Adrenal gland (tissue), 12 donors: ENCODE measurements around the gene NFYC. TPM values are rescaled to one million over a fixed set of nuclear protein-coding genes. Genes with fewer than 3 reads are reported as not detected.

Source experiments
- DNase-seq, 7 donors: peaks; one replicate each; pipeline ENCODE4 v3.0.0-alpha.2; 2019 to 2020
- H3K27ac ChIP-seq, 5 donors: fragments of 200-600 bp; sonication (generic) in 4 of 5; 1 replicate in 3 of 5; 2 replicates in 2 of 5; pipeline versions ENCODE4 v1.5.1 to v1.8.0; 2016 to 2020; ENCODE audit warnings: mild to moderate bottlenecking in 1 of 5
- H3K27me3 ChIP-seq: fragments of 200-600 bp; 2 replicates; pipeline ENCODE4 v1.8.0; 2021
- H3K36me3 ChIP-seq, 2 donors: fragments of 200-600 bp; replicated peaks in 1 of 2; 1 replicate in 1 of 2; 2 replicates in 1 of 2; pipeline versions ENCODE4 v1.5.1 to v1.8.0; 2018 to 2022
- H3K4me1 ChIP-seq, 2 donors: fragments of 200-600 bp; replicated peaks in 1 of 2; 1 replicate in 1 of 2; 2 replicates in 1 of 2; pipeline versions ENCODE4 v1.5.1 to v1.8.0; 2018 to 2021
- H3K4me3 ChIP-seq, 4 donors: fragments of 200-600 bp; sonication (generic) in 3 of 4; one replicate each; pipeline ENCODE4 v1.5.1; 2016 to 2018
- H3K9me3 ChIP-seq, 3 donors: fragments of 200-600 bp; sonication (generic) in 1 of 3; replicated peaks in 1 of 3; 1 replicate in 2 of 3; 2 replicates in 1 of 3; pipeline versions ENCODE4 v1.5.1 to v1.8.0; 2016 to 2021
- CTCF ChIP-seq, 6 experiments: fragments of 450-650 bp in 4 of 6; fragments of 200-600 bp in 2 of 6; sonication (generic) in 1 of 6; IDR thresholded peaks; 1 replicate in 5 of 6; 2 replicates in 1 of 6; pipeline versions ENCODE4 v1.5.1 to v1.8.0; 2016 to 2021; ENCODE audit warnings: antibody characterized with exemption in 6 of 6, mild to moderate bottlenecking in 2 of 6, moderate library complexity in 1 of 6
- POLR2A ChIP-seq, 2 donors: fragments of 450-650 bp; IDR thresholded peaks; one replicate each; pipeline ENCODE4 v1.6.1; 2017; ENCODE audit warnings: antibody characterized with exemption in 2 of 2, mild to moderate bottlenecking in 2 of 2, moderate library complexity in 1 of 2
- WGBS, 4 donors: extraction: QIAGEN DNeasy Blood & Tissue Kit in 2 of 4; methylation state at CpG; one replicate each; pipeline versions ENCODE4 v1.1.5 to v1.1.7; 2013 to 2017; 5-methylcytosine and 5-hydroxymethylcytosine counted together
- intact Hi-C, 2 donors: fragments of 100-400 bp; cut with DNase I; formaldehyde crosslinking; loops; one replicate each; pipeline versions ENCODE4 v1.14.1 to v1.15.0; 2022 to 2023
- polyA plus RNA-seq, 3 donors: library from polyadenylated mRNA; stranded (reverse); fragments of 200-250 nt in 2 of 3; fragments of 350-450 nt in 1 of 3; fragmentation: Illumina TruSeq in 1 of 3; extraction: RNeasy Lipid Tissue Mini Kit (QIAGEN cat#74804) in 1 of 3; gene quantifications; one replicate each; pipeline ENCODE4 v1.2.3, GENCODE V29; 2013 to 2014
- total RNA-seq, 9 donors: library from RNA; depleted of rRNA in 4 of 9; stranded (reverse); fragments of >200 nt in 4 of 9; fragments of 120-200 nt in 1 of 9; fragmentation: NEBNext Ultra II Directional in 1 of 9; extraction: Animal tissue kit (Norgen Biotek cat#: 25700) in 1 of 9; gene quantifications; one replicate each; pipeline versions ENCODE4 v1.1.0 to v1.2.4, GENCODE V29; 2013 to 2023
- donor health status: healthy with polysubstance abuse.
- donor health status: Bipolar disorder and iron deficiency.
- donor health status: DM: yes; HTN: yes; CAD: no.
- donor health status: DM: no; HTN: no; CAD: no.
- donor health status: DM: no; HTN: no; CAD: no.
- donor health status: DM: yes; HTN: yes; CAD: no.

The NFYC gene
- total and polyA plus RNA-seq, 12 donors, result 35.9 to 73.8 (median 51.2) TPM

GRCh38 chr1:40756523-40756922 lies 65.0 kb downstream of the NFYC start:
- WGBS, 4 donors, result 88 to 98% (median 93%) methylated on average over 3 of the region's 3 CpGs
- no peaks in the 10 kb centered on the region for H3K4me1 ChIP-seq
- peaks cover 0 to 81% of the 10 kb centered on the region in 2 donors for H3K36me3 ChIP-seq
- TF ChIP-seq CTCF (IDR thresholded peaks at IDR 0.05) (no peak), POLR2A (IDR thresholded peaks at IDR 0.05) (no peak)
- no peaks in the 10 kb centered on the region for H3K9me3 ChIP-seq
- H3K4me3 ChIP-seq, result no peak overlapping the region
- no peak for DNase-seq
- H3K27ac ChIP-seq, result no peak overlapping the region
- H3K27me3 ChIP-seq, result no peaks in the 10 kb centered on the region
- intact Hi-C loops, result no loop called here

GRCh38 chr1:40757084-40757483 lies 65.6 kb downstream of the NFYC start:
- peaks cover 0 to 77% of the 10 kb centered on the region in 2 donors for H3K36me3 ChIP-seq
- TF ChIP-seq POLR2A (IDR thresholded peaks at IDR 0.05) (no peak), CTCF (IDR thresholded peaks at IDR 0.05) (no peak)

GRCh38 chr1:40758004-40758403 lies 66.5 kb downstream of the NFYC start:
- intact Hi-C loops, result no loop called here
- H3K27ac ChIP-seq, result no peak overlapping the region
- no peak for DNase-seq
- H3K4me1 ChIP-seq, result no peaks in the 10 kb centered on the region
- peaks cover 0 to 79% of the 10 kb centered on the region in 2 donors for H3K36me3 ChIP-seq
- TF ChIP-seq CTCF (IDR thresholded peaks at IDR 0.05) (no peak), POLR2A (IDR thresholded peaks at IDR 0.05) (no peak)
- H3K27me3 ChIP-seq, result no peaks in the 10 kb centered on the region
- 84 to 94% (median 90%) methylated on average over 7 of the region's 7 CpGs for WGBS, 4 donors
- no peak overlapping the region for H3K4me3 ChIP-seq
- H3K9me3 ChIP-seq, result no peaks in the 10 kb centered on the region

More at GRCh38 chr1:40757084-40757483, 65.6 kb downstream of the NFYC start:
- Histone ChIP-seq H3K27ac (no peak overlapping the region), H3K27me3 (no peaks in the 10 kb centered on the region), H3K4me1 (no peaks in the 10 kb centered on the region), H3K4me3 (no peak overlapping the region), H3K9me3 (no peaks in the 10 kb centered on the region)
- intact Hi-C loops, result no loop called here
- WGBS, 4 donors, result 84 to 90% (median 89%) methylated on average over 8 of the region's 8 CpGs
- no peak for DNase-seq

GRCh38 chr1:40758578-40759343 lies 67.3 kb downstream of the NFYC start:
- DNase-seq, result no peak
- H3K36me3 ChIP-seq, result peaks cover 0 to 78% of the 10 kb centered on the region in 2 donors
- TF ChIP-seq CTCF (IDR thresholded peaks at IDR 0.05), result no peak
- TF ChIP-seq POLR2A (IDR thresholded peaks at IDR 0.05), result no peak
- no peak overlapping the region for H3K27ac ChIP-seq
- no peaks in the 10 kb centered on the region for H3K9me3 ChIP-seq
- H3K4me3 ChIP-seq, result no peak overlapping the region
- no peaks in the 10 kb centered on the region for H3K27me3 ChIP-seq
- 83 to 87% (median 85%) methylated on average over 6 of the region's 6 CpGs for WGBS, 4 donors
- no peaks in the 10 kb centered on the region for H3K4me1 ChIP-seq
- intact Hi-C loops, result no loop called here
